ENCODE measurements around the gene MIDN. TPM values are rescaled to one million over a fixed set of nuclear protein-coding genes. Genes with fewer than 3 reads are reported as not detected.

Gene MIDN
- total RNA-seq, 4 donors from 2014 or later = 89.0 to 153 (median 105) TPM

GRCh38 chr19:1219786-1220476 is 28.5 kb upstream of the MIDN start:
- no peaks in the 10 kb centered on the region for H3K9me3 ChIP-seq
- H3K4me1 ChIP-seq = peaks cover 32% of the 10 kb centered on the region
- no peaks in the 10 kb centered on the region for H3K27me3 ChIP-seq
- WGBS = 94% methylated on average over 6 of the region's 19 CpGs
- no peak for DNase-seq (ENCODE audit: low spot score in 2 of 2)
- H3K4me3 ChIP-seq = no peak overlapping the region
- H3K36me3 ChIP-seq = peaks cover 50% of the 10 kb centered on the region
- no peak overlapping the region for H3K27ac ChIP-seq
- TF ChIP-seq POLR2AphosphoS5 (IDR thresholded peaks at IDR 0.05) = no peak
- no peak for TF ChIP-seq EP300 (IDR thresholded peaks at IDR 0.05)
- TF ChIP-seq POLR2A (IDR thresholded peaks at IDR 0.05) = no peak
- TF ChIP-seq, protein P1, sequence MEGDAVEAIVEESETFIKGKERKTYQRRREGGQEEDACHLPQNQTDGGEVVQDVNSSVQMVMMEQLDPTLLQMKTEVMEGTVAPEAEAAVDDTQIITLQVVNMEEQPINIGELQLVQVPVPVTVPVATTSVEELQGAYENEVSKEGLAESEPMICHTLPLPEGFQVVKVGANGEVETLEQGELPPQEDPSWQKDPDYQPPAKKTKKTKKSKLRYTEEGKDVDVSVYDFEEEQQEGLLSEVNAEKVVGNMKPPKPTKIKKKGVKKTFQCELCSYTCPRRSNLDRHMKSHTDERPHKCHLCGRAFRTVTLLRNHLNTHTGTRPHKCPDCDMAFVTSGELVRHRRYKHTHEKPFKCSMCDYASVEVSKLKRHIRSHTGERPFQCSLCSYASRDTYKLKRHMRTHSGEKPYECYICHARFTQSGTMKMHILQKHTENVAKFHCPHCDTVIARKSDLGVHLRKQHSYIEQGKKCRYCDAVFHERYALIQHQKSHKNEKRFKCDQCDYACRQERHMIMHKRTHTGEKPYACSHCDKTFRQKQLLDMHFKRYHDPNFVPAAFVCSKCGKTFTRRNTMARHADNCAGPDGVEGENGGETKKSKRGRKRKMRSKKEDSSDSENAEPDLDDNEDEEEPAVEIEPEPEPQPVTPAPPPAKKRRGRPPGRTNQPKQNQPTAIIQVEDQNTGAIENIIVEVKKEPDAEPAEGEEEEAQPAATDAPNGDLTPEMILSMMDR (IDR thresholded peaks at IDR 0.05) = no peak

DNA sequence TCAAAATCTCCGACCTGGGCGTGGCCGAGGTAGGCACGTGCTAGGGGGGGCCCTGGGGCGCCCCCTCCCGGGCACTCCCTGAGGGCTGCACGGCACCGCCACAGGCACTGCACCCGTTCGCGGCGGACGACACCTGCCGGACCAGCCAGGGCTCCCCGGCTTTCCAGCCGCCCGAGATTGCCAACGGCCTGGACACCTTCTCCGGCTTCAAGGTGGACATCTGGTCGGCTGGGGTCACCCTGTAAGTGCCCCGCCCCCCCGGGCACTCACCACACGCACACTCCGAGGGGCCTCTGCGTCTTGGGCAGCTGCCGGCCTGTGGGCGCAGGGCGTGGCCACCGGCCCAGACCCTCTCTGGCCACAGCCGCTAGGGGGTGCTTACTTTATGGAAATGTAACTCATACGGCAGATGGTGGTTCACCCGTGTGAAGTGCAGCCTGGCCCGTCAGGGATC is 27.9 kb upstream of the MIDN start:
- no peak overlapping the region for H3K4me3 ChIP-seq
- TF ChIP-seq POLR2A (IDR thresholded peaks at IDR 0.05) = no peak
- no peak for TF ChIP-seq EP300 (IDR thresholded peaks at IDR 0.05)
- TF ChIP-seq, protein P1 (IDR thresholded peaks at IDR 0.05) = no peak
- no peak for TF ChIP-seq POLR2AphosphoS5 (IDR thresholded peaks at IDR 0.05)
- peaks cover 55% of the 10 kb centered on the region for H3K36me3 ChIP-seq
- peaks cover 27% of the 10 kb centered on the region for H3K4me1 ChIP-seq
- H3K9me3 ChIP-seq = no peaks in the 10 kb centered on the region
- no peak for DNase-seq (ENCODE audit: low spot score in 2 of 2)
- WGBS = 80% methylated on average over 2 of the region's 33 CpGs
- H3K27ac ChIP-seq = no peak overlapping the region
- H3K27me3 ChIP-seq = no peaks in the 10 kb centered on the region

- TF ChIP-seq POLR2AphosphoS5 (IDR thresholded peaks at IDR 0.05) = no peak
- TF ChIP-seq, protein P1 (IDR thresholded peaks at IDR 0.05) = peak in 1 of 2 donors; percentile 56
- TF ChIP-seq POLR2A (IDR thresholded peaks at IDR 0.05) = no peak
- TF ChIP-seq EP300 (IDR thresholded peaks at IDR 0.05) = no peak
- H3K27me3 ChIP-seq = no peaks in the 10 kb centered on the region
- no peak overlapping the region for H3K27ac ChIP-seq
- no peaks in the 10 kb centered on the region for H3K9me3 ChIP-seq
- H3K4me1 ChIP-seq = peaks cover 19% of the 10 kb centered on the region
- H3K4me3 ChIP-seq = no peak overlapping the region
- WGBS = 66% methylated on average over 9 of the region's 38 CpGs
- DNase-seq (ENCODE audit: low spot score in 2 of 2) = no peak
- H3K36me3 ChIP-seq = peaks cover 63% of the 10 kb centered on the region
Observed at GRCh38 chr19:1220976-1221903, 27.1 kb upstream of the MIDN start.

DNA sequence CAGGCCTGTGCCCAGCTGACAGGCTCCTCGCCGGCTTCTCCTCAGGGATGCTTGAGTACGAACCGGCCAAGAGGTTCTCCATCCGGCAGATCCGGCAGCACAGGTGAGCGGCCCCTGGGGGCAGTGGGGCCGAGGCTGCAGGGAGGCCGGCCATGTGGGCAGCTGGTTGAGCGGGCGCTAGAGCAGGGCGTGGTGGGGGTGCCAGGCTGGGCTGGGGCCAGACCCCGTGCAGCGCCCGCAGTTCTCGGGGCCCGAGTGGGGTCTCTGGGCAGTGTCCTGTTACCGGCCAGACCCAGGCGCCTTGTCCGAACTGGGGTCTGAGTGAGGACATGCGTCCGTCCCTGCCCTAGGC is 26.5 kb upstream of the MIDN start:
- no peak for DNase-seq (ENCODE audit: low spot score in 2 of 2)
- no peak overlapping the region for H3K27ac ChIP-seq
- no peaks in the 10 kb centered on the region for H3K9me3 ChIP-seq
- no CpG with 5 or more reads among the region's 22 CpGs for WGBS
- H3K36me3 ChIP-seq = peaks cover 69% of the 10 kb centered on the region
- TF ChIP-seq POLR2AphosphoS5 (IDR thresholded peaks at IDR 0.05) (no peak), EP300 (IDR thresholded peaks at IDR 0.05) (no peak), POLR2A (IDR thresholded peaks at IDR 0.05) (no peak)
- TF ChIP-seq, protein P1 (IDR thresholded peaks at IDR 0.05) = no peak
- H3K4me1 ChIP-seq = peaks cover 15% of the 10 kb centered on the region
- no peaks in the 10 kb centered on the region for H3K27me3 ChIP-seq
- H3K4me3 ChIP-seq = no peak overlapping the region

- Histone ChIP-seq H3K9me3 (no peaks in the 10 kb centered on the region), H3K36me3 (peaks cover 74% of the 10 kb centered on the region), H3K4me3 (no peak overlapping the region), H3K27ac (no peak overlapping the region), H3K27me3 (no peaks in the 10 kb centered on the region), H3K4me1 (peaks cover 10% of the 10 kb centered on the region)
- no peak for DNase-seq (ENCODE audit: low spot score in 2 of 2)
- WGBS = 84% methylated on average over 4 of the region's 14 CpGs
- TF ChIP-seq EP300 (IDR thresholded peaks at IDR 0.05) (no peak), POLR2A (IDR thresholded peaks at IDR 0.05) (no peak), POLR2AphosphoS5 (IDR thresholded peaks at IDR 0.05) (no peak)
- TF ChIP-seq, protein P1 (IDR thresholded peaks at IDR 0.05) = no peak
Observed at GRCh38 chr19:1222394-1222793, 26.0 kb upstream of the MIDN start.

All from suprapubic skin (tissue), 4 donors.